Activated gamma-delta T cell (primary cell): ENCODE results near the gene C20orf144.

ENCODE experiments used
- DNase-seq: peaks from one replicate; lab custom pipeline; 2025; lab: John Stamatoyannopoulos, UW

The C20orf144 gene

GRCh38 chr20:33650111-33650752 lies 11.9 kb upstream of the C20orf144 start:
- no peak for DNase-seq

GRCh38 chr20:33650753-33651561 lies 11.2 kb upstream of the C20orf144 start:
- no peak for DNase-seq

GRCh38 chr20:33651562-33652048 lies 10.5 kb upstream of the C20orf144 start:
- DNase-seq, result no peak

GRCh38 chr20:33653218-33653899 lies 8.8 kb upstream of the C20orf144 start:
- no peak for DNase-seq

- no peak for DNase-seq
Measured at GRCh38 chr20:33653900-33654596, 8.1 kb upstream of the C20orf144 start.

- DNase-seq, result no peak
Measured at GRCh38 chr20:33654680-33655161, 7.4 kb upstream of the C20orf144 start.

- no peak for DNase-seq
Measured at GRCh38 chr20:33655164-33655563, 7.0 kb upstream of the C20orf144 start.

GRCh38 chr20:33656010-33656782 lies 5.9 kb upstream of the C20orf144 start:
- no peak for DNase-seq

- no peak for DNase-seq
Measured at GRCh38 chr20:33656783-33657703, 5.1 kb upstream of the C20orf144 start.

GRCh38 chr20:33657704-33658095 lies 4.4 kb upstream of the C20orf144 start:
- no peak for DNase-seq

- DNase-seq, result no peak
Measured at GRCh38 chr20:33658510-33658909, 3.6 kb upstream of the C20orf144 start.

GRCh38 chr20:33658929-33659328 lies 3.2 kb upstream of the C20orf144 start:
- DNase-seq, result no peak

- DNase-seq, result no peak
Measured at GRCh38 chr20:33659341-33660034, 2.6 kb upstream of the C20orf144 start.

GRCh38 chr20:33660035-33660684 lies 2.0 kb upstream of the C20orf144 start:
- no peak for DNase-seq

- no peak for DNase-seq
Measured at GRCh38 chr20:33660685-33661058, 1.5 kb upstream of the C20orf144 start.

- DNase-seq, result peak; percentile 76
Measured at GRCh38 chr20:33663161-33664084, 1.3 kb downstream of the C20orf144 start.

- no peak for DNase-seq
Measured at GRCh38 chr20:33664085-33664761, 2.1 kb downstream of the C20orf144 start.
